Measurements from ENCODE around the gene TGDS. TPM values are rescaled to one million over a fixed set of nuclear protein-coding genes. Genes with fewer than 3 reads are reported as not detected.

The TGDS gene
- total RNA-seq, 2 experiments from 2014 or later: 7.7 to 8.0 TPM

DNA sequence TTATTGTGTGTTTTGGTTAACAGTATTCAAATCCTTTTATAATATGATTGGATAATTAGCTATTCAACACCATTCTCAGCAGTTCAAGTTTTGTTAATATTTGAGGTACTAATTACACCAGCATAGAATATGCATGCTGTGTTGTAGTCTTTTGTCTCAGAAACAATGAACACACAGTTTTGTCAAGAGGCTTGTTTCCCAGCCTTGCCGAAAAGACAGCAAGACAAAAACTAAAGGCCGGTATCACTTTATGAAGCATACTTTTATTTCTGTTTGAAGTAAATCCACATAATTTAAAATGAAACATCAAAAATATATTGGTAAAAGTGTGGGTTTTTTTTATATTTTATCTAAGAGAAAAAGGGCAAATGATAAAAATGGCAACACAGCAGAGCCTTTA is 13.2 kb upstream of the TGDS start:
- H4K20me1 ChIP-seq (ENCODE audit: insufficient read depth, low read length): no peaks in the 10 kb centered on the region
- H3K36me3 ChIP-seq (ENCODE audit: insufficient read depth, low read length): peaks cover 68% of the 10 kb centered on the region
- H3K4me3 ChIP-seq (ENCODE audit: low read depth, low read length, poor library complexity, severe bottlenecking): no peak overlapping the region
- H3K9me3 ChIP-seq (ENCODE audit: low read length): no peaks in the 10 kb centered on the region
- BruUV-seq (replicated peaks): no TSS peak
- intact Hi-C loops (cut with micrococcal nuclease; ENCODE audit: unreplicated experiment): no loop called here
- H2AFZ ChIP-seq (ENCODE audit: low read length): no peak overlapping the region
- no peak for TF ChIP-seq EZH2phosphoT487 (IDR thresholded peaks at IDR 0.05; ENCODE audit: borderline replicate concordance, low read depth, low read length)
- TF ChIP-seq, protein P1, sequence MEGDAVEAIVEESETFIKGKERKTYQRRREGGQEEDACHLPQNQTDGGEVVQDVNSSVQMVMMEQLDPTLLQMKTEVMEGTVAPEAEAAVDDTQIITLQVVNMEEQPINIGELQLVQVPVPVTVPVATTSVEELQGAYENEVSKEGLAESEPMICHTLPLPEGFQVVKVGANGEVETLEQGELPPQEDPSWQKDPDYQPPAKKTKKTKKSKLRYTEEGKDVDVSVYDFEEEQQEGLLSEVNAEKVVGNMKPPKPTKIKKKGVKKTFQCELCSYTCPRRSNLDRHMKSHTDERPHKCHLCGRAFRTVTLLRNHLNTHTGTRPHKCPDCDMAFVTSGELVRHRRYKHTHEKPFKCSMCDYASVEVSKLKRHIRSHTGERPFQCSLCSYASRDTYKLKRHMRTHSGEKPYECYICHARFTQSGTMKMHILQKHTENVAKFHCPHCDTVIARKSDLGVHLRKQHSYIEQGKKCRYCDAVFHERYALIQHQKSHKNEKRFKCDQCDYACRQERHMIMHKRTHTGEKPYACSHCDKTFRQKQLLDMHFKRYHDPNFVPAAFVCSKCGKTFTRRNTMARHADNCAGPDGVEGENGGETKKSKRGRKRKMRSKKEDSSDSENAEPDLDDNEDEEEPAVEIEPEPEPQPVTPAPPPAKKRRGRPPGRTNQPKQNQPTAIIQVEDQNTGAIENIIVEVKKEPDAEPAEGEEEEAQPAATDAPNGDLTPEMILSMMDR (conservative IDR thresholded peaks at IDR 0.05; ENCODE audit: low read length): no peak
- ChIA-PET CTCF (ENCODE audit: unreplicated experiment) (no interaction called here), POLR2A (interaction anchor here (0.6 to 1.7 kb wide), 2 partner anchors 9 to 11 kb away, joined by 4 to 6 read pairs; no protein-coding TSS in a partner anchor)
- no peaks in the 10 kb centered on the region for H3K9me2 ChIP-seq (ENCODE audit: insufficient read depth, low read length)
- no peak for DNase-seq (ENCODE audit: low spot score)
- no peak overlapping the region for H3K27ac ChIP-seq (ENCODE audit: low read depth, low read length, poor library complexity, severe bottlenecking)
- no peak overlapping the region for H3K4me2 ChIP-seq (ENCODE audit: low read length)
- H3K4me1 ChIP-seq (ENCODE audit: insufficient read depth, low read length, poor library complexity, severe bottlenecking): no peaks in the 10 kb centered on the region
- H3K79me2 ChIP-seq (ENCODE audit: insufficient read depth, low read depth, low read length): no peaks in the 10 kb centered on the region

DNA sequence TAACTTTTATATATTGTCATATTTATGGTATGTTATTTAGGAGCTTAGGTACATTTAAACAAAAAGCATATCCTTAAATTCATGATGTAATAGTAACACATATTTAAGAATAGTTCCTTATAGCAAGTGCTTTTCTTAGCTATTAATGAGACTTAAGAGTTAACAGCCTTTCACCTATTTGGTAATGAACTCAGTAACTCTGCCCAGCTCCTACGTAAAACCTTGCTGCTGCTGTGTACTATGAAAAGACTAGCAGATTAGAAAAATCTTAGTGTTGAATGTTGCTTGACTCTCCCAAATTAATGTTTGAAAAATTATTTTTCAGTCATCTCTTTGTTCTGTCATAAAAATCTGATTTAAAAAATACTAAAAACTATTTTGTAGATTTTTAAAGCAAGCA is 12.6 kb upstream of the TGDS start:
- H3K36me3 ChIP-seq (ENCODE audit: insufficient read depth, low read length): peaks cover 68% of the 10 kb centered on the region
- H3K27ac ChIP-seq (ENCODE audit: low read depth, low read length, poor library complexity, severe bottlenecking): no peak overlapping the region
- no peak for DNase-seq (ENCODE audit: low spot score)
- no peaks in the 10 kb centered on the region for H3K9me3 ChIP-seq (ENCODE audit: low read length)
- TF ChIP-seq, protein P1 (conservative IDR thresholded peaks at IDR 0.05; ENCODE audit: low read length): no peak
- no peak for TF ChIP-seq EZH2phosphoT487 (IDR thresholded peaks at IDR 0.05; ENCODE audit: borderline replicate concordance, low read depth, low read length)
- no peak overlapping the region for H3K4me2 ChIP-seq (ENCODE audit: low read length)
- CTCF ChIA-PET (ENCODE audit: unreplicated experiment): no interaction called here
- H2AFZ ChIP-seq (ENCODE audit: low read length): no peak overlapping the region
- no TSS peak for BruUV-seq (replicated peaks)
- no peak overlapping the region for H3K4me3 ChIP-seq (ENCODE audit: low read depth, low read length, poor library complexity, severe bottlenecking)
- H4K20me1 ChIP-seq (ENCODE audit: insufficient read depth, low read length): no peaks in the 10 kb centered on the region
- H3K9me2 ChIP-seq (ENCODE audit: insufficient read depth, low read length): no peaks in the 10 kb centered on the region
- POLR2A ChIA-PET: interaction anchor here (0.6 to 1.7 kb wide), 2 partner anchors 9 to 12 kb away, joined by 4 to 6 read pairs; no protein-coding TSS in a partner anchor
- intact Hi-C loops (cut with micrococcal nuclease; ENCODE audit: unreplicated experiment): no loop called here
- H3K79me2 ChIP-seq (ENCODE audit: insufficient read depth, low read depth, low read length): peaks cover 4% of the 10 kb centered on the region; the same call in 1 of the 2 replicates
- no peaks in the 10 kb centered on the region for H3K4me1 ChIP-seq (ENCODE audit: insufficient read depth, low read length, poor library complexity, severe bottlenecking)

DNA sequence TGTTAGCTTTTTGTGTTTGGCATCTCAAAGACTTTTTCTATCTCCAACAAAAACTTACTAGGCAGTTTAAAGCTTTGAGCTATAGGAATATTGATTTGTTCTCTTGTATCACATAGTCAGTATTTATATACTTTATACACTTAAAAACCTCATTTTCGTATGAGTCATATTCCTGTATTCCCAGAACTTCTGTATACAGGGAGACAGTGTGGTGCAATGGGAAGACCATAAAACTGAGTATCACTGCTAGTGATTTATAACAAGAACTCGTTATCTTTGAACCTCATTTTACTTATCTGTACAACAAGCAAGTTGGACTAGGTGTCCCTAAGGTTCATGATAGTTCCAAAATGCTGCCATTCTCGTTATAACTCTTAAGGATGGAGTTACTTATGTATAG is 12.0 kb upstream of the TGDS start:
- Histone ChIP-seq H2AFZ (ENCODE audit: low read length) (no peak overlapping the region), H3K27ac (ENCODE audit: low read depth, low read length, poor library complexity, severe bottlenecking) (no peak overlapping the region), H3K9me3 (ENCODE audit: low read length) (no peaks in the 10 kb centered on the region), H3K4me2 (ENCODE audit: low read length) (no peak overlapping the region), H3K4me3 (ENCODE audit: low read depth, low read length, poor library complexity, severe bottlenecking) (no peak overlapping the region), H3K36me3 (ENCODE audit: insufficient read depth, low read length) (peaks cover 65% of the 10 kb centered on the region), H3K4me1 (ENCODE audit: insufficient read depth, low read length, poor library complexity, severe bottlenecking) (peaks cover 5% of the 10 kb centered on the region), H3K9me2 (ENCODE audit: insufficient read depth, low read length) (no peaks in the 10 kb centered on the region), H3K79me2 (ENCODE audit: insufficient read depth, low read depth, low read length) (peaks cover 11% of the 10 kb centered on the region), H4K20me1 (ENCODE audit: insufficient read depth, low read length) (no peaks in the 10 kb centered on the region)
- intact Hi-C loops (cut with micrococcal nuclease; ENCODE audit: unreplicated experiment): no loop called here
- CTCF ChIA-PET (ENCODE audit: unreplicated experiment): no interaction called here
- POLR2A ChIA-PET: interaction anchor here (1.7 kb wide), 1 partner anchor 13 kb away, joined by 4 read pairs; no protein-coding TSS in a partner anchor
- DNase-seq (ENCODE audit: low spot score): no peak
- no TSS peak for BruUV-seq (replicated peaks)
- TF ChIP-seq, protein P1 (conservative IDR thresholded peaks at IDR 0.05; ENCODE audit: low read length): no peak
- TF ChIP-seq EZH2phosphoT487 (IDR thresholded peaks at IDR 0.05; ENCODE audit: borderline replicate concordance, low read depth, low read length): no peak

Measured in OCI-LY7 (cell line).